Neural progenitor cell (in vitro differentiated cells): ENCODE data around the gene RABGAP1. TPM values are rescaled to one million over a fixed set of nuclear protein-coding genes. Genes with fewer than 3 reads are reported as not detected.

ENCODE experiments used
- DNase-seq: peaks from one replicate; pipeline ENCODE4 v3.0.0-alpha.2; 2016; ENCODE audit warnings: low spot score
- H2AFZ ChIP-seq: fragments of 200-600 bp; sonication (generic); replicated peaks from 2 replicates; pipeline ENCODE4 v1.6.1; 2016; ENCODE audit warnings: antibody characterized with exemption
- H3F3A ChIP-seq: fragments of 200-600 bp; sonication (generic); 2 replicates; pipeline ENCODE4 v1.6.1; 2016; ENCODE audit warnings: antibody characterized with exemption, low read depth
- H3K27ac ChIP-seq: fragments of 200-600 bp; sonication (generic); 2 replicates; pipeline ENCODE4 v1.5.1; 2016; ENCODE audit warnings: mild to moderate bottlenecking
- H3K27me3 ChIP-seq: fragments of 200-600 bp; sonication (generic); 2 replicates; pipeline ENCODE4 v1.6.1; 2016; ENCODE audit warnings: mild to moderate bottlenecking, moderate library complexity
- H3K36me3 ChIP-seq: fragments of 200-600 bp; sonication (generic); 2 replicates; pipeline ENCODE4 v1.5.1; 2016
- H3K4me1 ChIP-seq: fragments of 200-600 bp; sonication (generic); 2 replicates; pipeline ENCODE4 v1.6.1; 2016; ENCODE audit warnings: mixed run types
- H3K4me2 ChIP-seq: fragments of 200-600 bp; sonication (generic); 2 replicates; pipeline ENCODE4 v1.6.1; 2016
- H3K4me3 ChIP-seq: fragments of 200-600 bp; sonication (generic); 2 replicates; pipeline ENCODE4 v1.5.1; 2016
- H3K79me2 ChIP-seq: fragments of 200-600 bp; sonication (generic); 2 replicates; pipeline ENCODE4 v1.6.1; 2016; ENCODE audit warnings: low read depth
- H3K9ac ChIP-seq: fragments of 200-600 bp; sonication (generic); 2 replicates; pipeline ENCODE4 v1.6.1; 2016
- H3K9me3 ChIP-seq: fragments of 200-600 bp; sonication (generic); 2 replicates; pipeline ENCODE4 v1.5.1; 2016; ENCODE audit warnings: low read depth
- H4K20me1 ChIP-seq: fragments of 200-600 bp; sonication (generic); 2 replicates; pipeline ENCODE4 v1.6.1; 2016; ENCODE audit warnings: low read depth
- H3K27ac Mint-ChIP-seq: 3 replicates; pipeline ENCODE4 v1.8.0; 2021; ENCODE audit warnings: mixed read lengths
- H3K27me3 Mint-ChIP-seq: 2 replicates; pipeline ENCODE4 v1.8.0; 2022; ENCODE audit warnings: low read depth, mild to moderate bottlenecking, inconsistent platforms, moderate library complexity, mixed read lengths; ENCODE audit not compliant: insufficient read depth
- H3K36me3 Mint-ChIP-seq: 3 replicates; pipeline ENCODE4 v1.8.0; 2021; ENCODE audit warnings: mixed read lengths
- H3K4me1 Mint-ChIP-seq: 3 replicates; pipeline ENCODE4 v1.8.0; 2021; ENCODE audit warnings: mixed read lengths
- H3K4me3 Mint-ChIP-seq: 3 replicates; pipeline ENCODE4 v1.8.0; 2021; ENCODE audit warnings: mild to moderate bottlenecking, moderate library complexity, mixed read lengths
- H3K9me3 Mint-ChIP-seq: 3 replicates; pipeline ENCODE4 v1.8.0; 2020; ENCODE audit warnings: mixed read lengths
- CTCF ChIP-seq: fragments of 200-600 bp; sonication (generic); IDR thresholded peaks from 2 replicates; pipeline ENCODE4 v1.5.1; 2017; ENCODE audit warnings: antibody characterized with exemption, mild to moderate bottlenecking
- EZH2 ChIP-seq: fragments of 200-600 bp; sonication (generic); IDR thresholded peaks from 2 replicates; pipeline ENCODE4 v1.6.1; 2017; ENCODE audit warnings: antibody characterized with exemption, mild to moderate bottlenecking, moderate library complexity
- EZH2phosphoT487 ChIP-seq: fragments of 200-600 bp; sonication (generic); IDR thresholded peaks from 2 replicates; pipeline ENCODE4 v1.6.1; 2017; ENCODE audit warnings: antibody characterized with exemption
- total RNA-seq: library from RNA; depleted of rRNA; stranded (reverse); fragments of >200 nt; gene quantifications from 2 replicates; pipeline ENCODE4 v1.2.3, GENCODE V29; 2015; ENCODE audit warnings: low replicate concordance

Gene RABGAP1
- total RNA-seq, 1 donor from 2014 or later, result 55.2 TPM

- H4K20me1 ChIP-seq, result peaks cover 14% of the 10 kb centered on the region
- TF ChIP-seq EZH2phosphoT487 (no peak), CTCF (no peak), EZH2 (no peak)
- peaks cover 2% of the 10 kb centered on the region for H3K27me3 Mint-ChIP-seq
- no peaks in the 10 kb centered on the region for H3K9me3 ChIP-seq
- no peak overlapping the region for H2AFZ ChIP-seq
- no peaks in the 10 kb centered on the region for H3K36me3 ChIP-seq
- H3K79me2 ChIP-seq, result no peaks in the 10 kb centered on the region
- DNase-seq, result peak; percentile 39
- H3F3A ChIP-seq, result no peaks in the 10 kb centered on the region
- no peak overlapping the region for H3K9ac ChIP-seq
- H3K27ac ChIP-seq, result peak overlapping the region; percentile 10
- H3K4me2 ChIP-seq, result no peak overlapping the region
- H3K4me1 Mint-ChIP-seq, result peaks cover 3% of the 10 kb centered on the region
- H3K4me1 ChIP-seq, result peaks cover 8% of the 10 kb centered on the region
- H3K27me3 ChIP-seq, result no peaks in the 10 kb centered on the region
- peaks cover 13% of the 10 kb centered on the region for H3K36me3 Mint-ChIP-seq
- H3K4me3 Mint-ChIP-seq, result no peak overlapping the region
- H3K4me3 ChIP-seq, result no peak overlapping the region
- H3K9me3 Mint-ChIP-seq, result no peaks in the 10 kb centered on the region
- H3K27ac Mint-ChIP-seq, result peak overlapping the region; percentile 59
Observed at GRCh38 chr9:123112015-123112975, 171.5 kb downstream of the RABGAP1 start.

- Mint-ChIP-seq H3K9me3 (no peaks in the 10 kb centered on the region), H3K36me3 (peaks cover 15% of the 10 kb centered on the region), H3K27ac (peak overlapping the region; percentile 59), H3K27me3 (peaks cover 2% of the 10 kb centered on the region), H3K4me3 (no peak overlapping the region), H3K4me1 (peaks cover 3% of the 10 kb centered on the region)
- H3K9me3 ChIP-seq, result no peaks in the 10 kb centered on the region
- no peak overlapping the region for H3K4me2 ChIP-seq
- H4K20me1 ChIP-seq, result peaks cover 14% of the 10 kb centered on the region
- no peaks in the 10 kb centered on the region for H3K79me2 ChIP-seq
- no peaks in the 10 kb centered on the region for H3K36me3 ChIP-seq
- peaks cover 8% of the 10 kb centered on the region for H3K4me1 ChIP-seq
- no peaks in the 10 kb centered on the region for H3K27me3 ChIP-seq
- H3K4me3 ChIP-seq, result no peak overlapping the region
- no peaks in the 10 kb centered on the region for H3F3A ChIP-seq
- no peak for DNase-seq
- H2AFZ ChIP-seq, result no peak overlapping the region
- no peak overlapping the region for H3K9ac ChIP-seq
- H3K27ac ChIP-seq, result no peak overlapping the region
- TF ChIP-seq CTCF (no peak), EZH2 (no peak), EZH2phosphoT487 (no peak)
Observed at GRCh38 chr9:123113185-123113584, 172.4 kb downstream of the RABGAP1 start.

DNA sequence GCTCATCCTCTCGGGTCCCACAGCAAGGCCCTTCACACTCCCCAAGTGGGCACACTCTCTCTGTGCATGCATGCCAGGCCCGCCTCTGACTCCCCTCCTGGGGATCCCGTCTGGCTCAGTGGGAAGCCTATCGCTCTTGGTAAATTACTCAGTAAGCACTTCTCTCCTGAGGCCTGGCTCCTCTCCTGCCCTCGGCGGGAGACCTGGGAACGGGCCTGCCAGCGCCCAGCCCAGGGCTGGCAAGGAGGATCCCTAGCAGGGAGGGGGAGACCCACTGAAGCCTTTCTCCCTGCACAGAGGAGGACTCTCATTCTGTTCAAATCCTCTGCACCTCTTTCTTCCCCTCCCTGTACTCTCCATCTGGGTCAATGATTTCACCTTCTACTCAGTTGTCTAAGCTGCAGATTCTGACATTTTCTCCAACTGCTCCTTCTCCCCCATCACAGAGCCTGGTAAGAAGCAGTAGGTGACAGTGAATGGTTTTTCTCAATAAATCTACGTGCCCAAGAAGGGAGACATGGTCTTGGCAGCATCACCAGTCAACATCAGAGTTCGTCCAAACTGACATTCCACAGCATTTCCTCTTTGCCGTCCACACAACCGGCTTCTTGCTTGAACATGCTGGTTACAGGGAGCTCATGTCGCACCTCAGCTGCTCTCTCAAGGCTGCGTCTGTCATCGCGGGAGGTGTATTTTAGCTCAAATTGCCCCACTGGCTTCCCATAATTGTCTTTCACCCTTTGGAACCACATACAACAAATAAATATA lies 174.5 kb downstream of the RABGAP1 start:
- Histone ChIP-seq H3K27me3 (no peaks in the 10 kb centered on the region), H3K27ac (no peak overlapping the region), H3K9ac (no peak overlapping the region), H3K36me3 (no peaks in the 10 kb centered on the region), H4K20me1 (peaks cover 24% of the 10 kb centered on the region), H3K9me3 (no peaks in the 10 kb centered on the region), H3F3A (peaks cover 6% of the 10 kb centered on the region), H3K4me1 (peaks cover 16% of the 10 kb centered on the region), H3K4me3 (no peak overlapping the region), H2AFZ (no peak overlapping the region), H3K4me2 (no peak overlapping the region), H3K79me2 (no peaks in the 10 kb centered on the region)
- no peak overlapping the region for H3K4me3 Mint-ChIP-seq
- no peak for DNase-seq
- H3K27ac Mint-ChIP-seq, result no peak overlapping the region
- H3K36me3 Mint-ChIP-seq, result peaks cover 14% of the 10 kb centered on the region
- H3K27me3 Mint-ChIP-seq, result peaks cover 2% of the 10 kb centered on the region
- no peak for TF ChIP-seq CTCF
- TF ChIP-seq EZH2phosphoT487, result no peak
- TF ChIP-seq EZH2, result no peak
- H3K9me3 Mint-ChIP-seq, result no peaks in the 10 kb centered on the region
- H3K4me1 Mint-ChIP-seq, result peaks cover 3% of the 10 kb centered on the region
